Mucosa of stomach (tissue), 1 donor: Measurements from ENCODE around the gene E2F1.
"Not testable (repeated sequence)": the region's sequence is repeated elsewhere in the genome, so short reads cannot be mapped to it uniquely, and the experiment has no call there.

Source experiments
- H3K27me3 ChIP-seq: one replicate; pipeline ENCODE4 v1.7.0; 2013; ENCODE audit warnings: mild to moderate bottlenecking, low read length; ENCODE audit not compliant: control insufficient read depth, insufficient read depth
- H3K36me3 ChIP-seq: one replicate; pipeline ENCODE4 v1.7.0; 2013; ENCODE audit warnings: low read length; ENCODE audit not compliant: control insufficient read depth, insufficient read depth
- H3K4me1 ChIP-seq: one replicate; pipeline ENCODE4 v1.7.0; 2013; ENCODE audit warnings: mild to moderate bottlenecking, low read length; ENCODE audit not compliant: control insufficient read depth, insufficient read depth
- H3K4me3 ChIP-seq: one replicate; pipeline ENCODE4 v1.7.0; 2013; ENCODE audit warnings: low read length
- H3K9ac ChIP-seq: one replicate; pipeline ENCODE4 v1.7.0; 2013; ENCODE audit warnings: mild to moderate bottlenecking, low read length, moderate library complexity
- H3K9me3 ChIP-seq: one replicate; pipeline ENCODE4 v1.7.0; 2013; ENCODE audit warnings: mild to moderate bottlenecking, low read length, moderate library complexity; ENCODE audit not compliant: control insufficient read depth
- donor health status: Pancreatic carcinoma.

The E2F1 gene

GRCh38 chr20:33646191-33646590 is 40.0 kb downstream of the E2F1 start:
- Histone ChIP-seq H3K9me3 (no peaks in the 10 kb centered on the region), H3K36me3 (no peaks in the 10 kb centered on the region), H3K4me3 (no peak overlapping the region), H3K27me3 (no peaks in the 10 kb centered on the region), H3K9ac (no peak overlapping the region), H3K4me1 (peaks cover 35% of the 10 kb centered on the region)

GRCh38 chr20:33645396-33645795 is 40.8 kb downstream of the E2F1 start:
- Histone ChIP-seq H3K9ac (no peak overlapping the region), H3K36me3 (no peaks in the 10 kb centered on the region), H3K4me1 (peaks cover 30% of the 10 kb centered on the region), H3K9me3 (no peaks in the 10 kb centered on the region), H3K4me3 (no peak overlapping the region), H3K27me3 (no peaks in the 10 kb centered on the region)

DNA sequence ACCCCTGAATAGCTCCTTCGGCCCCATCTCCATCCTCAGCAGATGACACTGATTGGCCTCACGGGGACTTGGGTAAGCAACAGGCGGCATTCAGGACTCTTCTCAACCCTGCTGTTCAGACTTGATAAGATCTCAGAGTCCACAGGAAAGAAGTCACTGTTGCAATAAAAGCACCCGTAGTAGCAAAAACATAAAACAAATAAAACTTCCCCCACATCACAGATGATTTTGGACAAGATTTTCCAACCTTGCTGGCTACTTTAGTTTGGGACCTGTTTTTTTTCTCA is 41.2 kb downstream of the E2F1 start:
- H3K36me3 ChIP-seq: peaks cover 3% of the 10 kb centered on the region
- H3K27me3 ChIP-seq: no peaks in the 10 kb centered on the region
- peaks cover 29% of the 10 kb centered on the region for H3K4me1 ChIP-seq
- no peak overlapping the region for H3K9ac ChIP-seq
- H3K9me3 ChIP-seq: no peaks in the 10 kb centered on the region
- H3K4me3 ChIP-seq: no peak overlapping the region

- Histone ChIP-seq H3K9me3 (no peaks in the 10 kb centered on the region), H3K9ac (no peak overlapping the region), H3K4me3 (no peak overlapping the region), H3K36me3 (peaks cover 6% of the 10 kb centered on the region), H3K4me1 (peaks cover 23% of the 10 kb centered on the region), H3K27me3 (no peaks in the 10 kb centered on the region)
These were observed 41.7 kb downstream of the E2F1 start for GRCh38 chr20:33644313-33645071.

DNA sequence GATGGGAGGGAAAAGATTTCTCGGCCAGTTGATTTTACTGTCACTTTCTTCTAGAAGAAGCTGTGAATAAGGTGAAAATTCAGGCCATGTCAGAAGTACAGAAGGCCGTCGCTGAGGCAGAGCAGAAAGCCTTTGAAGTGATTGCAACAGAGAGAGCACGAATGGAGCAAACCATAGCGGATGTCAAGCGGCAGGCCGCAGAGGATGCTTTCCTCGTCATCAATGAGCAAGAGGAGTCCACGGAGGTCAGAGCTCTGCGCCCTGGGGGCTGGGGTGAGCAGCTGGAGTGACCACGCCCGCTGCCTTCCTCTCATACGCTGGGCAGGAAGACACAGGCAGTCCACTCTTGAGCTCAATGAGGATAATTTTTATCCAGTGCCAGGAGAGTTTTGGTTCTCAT is 45.9 kb downstream of the E2F1 start:
- Histone ChIP-seq H3K9ac (no peak overlapping the region), H3K4me1 (no peaks in the 10 kb centered on the region), H3K9me3 (no peaks in the 10 kb centered on the region), H3K4me3 (no peak overlapping the region), H3K27me3 (no peaks in the 10 kb centered on the region), H3K36me3 (peaks cover 6% of the 10 kb centered on the region)

DNA sequence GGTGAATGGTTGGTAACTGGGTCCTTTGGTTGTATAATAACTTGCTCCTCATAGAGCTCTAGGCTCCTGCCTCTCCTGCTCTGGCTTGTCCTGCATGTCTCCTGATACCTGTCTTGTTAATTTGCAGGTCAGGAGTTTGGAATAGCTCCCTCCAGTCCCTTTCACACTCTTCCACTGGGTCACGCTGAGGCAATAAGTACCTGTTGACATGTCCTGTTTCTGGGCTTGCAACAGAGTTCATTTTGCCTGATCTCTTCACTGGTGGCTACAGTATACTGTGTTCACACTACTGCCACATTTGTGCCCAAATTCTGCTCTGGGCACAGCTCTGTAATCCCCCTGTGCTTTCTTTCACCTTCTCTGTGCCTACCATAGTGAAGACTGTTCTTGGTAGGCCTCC is 49.4 kb downstream of the E2F1 start:
- Histone ChIP-seq H3K4me1 (no peaks in the 10 kb centered on the region), H3K9ac (no peak overlapping the region), H3K36me3 (peaks cover 6% of the 10 kb centered on the region), H3K9me3 (no peaks in the 10 kb centered on the region), H3K4me3 (no peak overlapping the region), H3K27me3 (no peaks in the 10 kb centered on the region)

GRCh38 chr20:33635341-33635740 is 50.8 kb downstream of the E2F1 start:
- Histone ChIP-seq H3K36me3 (peaks cover 6% of the 10 kb centered on the region), H3K27me3 (no peaks in the 10 kb centered on the region)

GRCh38 chr20:33631910-33632309 is 54.3 kb downstream of the E2F1 start:
- H3K27me3 ChIP-seq, H3K4me1 ChIP-seq, H3K36me3 ChIP-seq, H3K9me3 ChIP-seq, H3K9ac ChIP-seq, H3K4me3 ChIP-seq: not testable (repeated sequence)

More at GRCh38 chr20:33635341-33635740, 50.8 kb downstream of the E2F1 start:
- no peaks in the 10 kb centered on the region for H3K9me3 ChIP-seq
- no peak overlapping the region for H3K4me3 ChIP-seq
- H3K9ac ChIP-seq: no peak overlapping the region
- no peaks in the 10 kb centered on the region for H3K4me1 ChIP-seq

DNA sequence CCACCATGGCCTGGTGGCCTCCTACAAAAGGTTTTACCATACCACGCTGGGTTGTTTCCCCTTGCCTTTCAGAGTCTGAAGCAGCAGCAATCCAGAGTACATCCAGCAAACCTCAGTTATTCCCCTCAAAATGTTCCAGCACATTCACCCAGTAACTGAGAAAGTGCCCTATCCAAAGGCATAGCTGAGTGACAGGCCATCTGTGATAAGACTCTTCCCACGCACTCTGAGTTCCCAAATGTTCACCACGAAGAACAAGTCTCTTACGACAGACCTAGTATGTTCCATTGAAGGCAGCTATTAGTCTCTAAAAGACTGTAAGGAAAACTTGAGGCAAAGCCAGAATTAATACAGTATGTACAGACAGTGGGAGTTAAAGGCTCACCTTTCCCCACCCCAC is 55.7 kb downstream of the E2F1 start:
- H3K36me3 ChIP-seq: no peaks in the 10 kb centered on the region
- no peaks in the 10 kb centered on the region for H3K4me1 ChIP-seq

GRCh38 chr20:33629979-33630378 is 56.2 kb downstream of the E2F1 start:
- Histone ChIP-seq H3K4me3 (no peak overlapping the region), H3K27me3 (no peaks in the 10 kb centered on the region), H3K9me3 (no peaks in the 10 kb centered on the region), H3K36me3 (peaks cover 3% of the 10 kb centered on the region), H3K9ac (no peak overlapping the region), H3K4me1 (no peaks in the 10 kb centered on the region)

More for the DNA sequence above, 55.7 kb downstream of the E2F1 start:
- no peak overlapping the region for H3K4me3 ChIP-seq
- H3K9ac ChIP-seq: no peak overlapping the region
- no peaks in the 10 kb centered on the region for H3K27me3 ChIP-seq
- H3K9me3 ChIP-seq: no peaks in the 10 kb centered on the region

DNA sequence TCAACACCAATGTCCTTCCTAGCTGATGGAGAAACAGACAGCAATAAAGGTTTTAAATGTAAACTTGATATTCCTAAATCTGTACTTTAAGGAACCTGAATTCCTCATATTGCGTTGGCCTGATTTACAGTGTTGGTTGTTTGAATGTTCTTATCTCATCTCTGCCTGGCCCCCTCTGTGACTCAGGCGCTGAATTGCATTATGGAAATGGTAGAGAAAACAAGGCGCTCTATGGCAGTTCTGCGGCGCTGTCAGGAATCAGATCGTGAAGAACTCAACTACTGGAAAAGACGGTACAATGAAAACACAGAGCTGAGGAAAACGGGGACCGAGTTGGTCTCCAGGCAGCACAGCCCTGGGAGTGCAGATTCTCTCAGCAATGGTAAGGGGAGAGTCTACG is 56.7 kb downstream of the E2F1 start:
- Histone ChIP-seq H3K27me3 (no peaks in the 10 kb centered on the region), H3K4me1 (no peaks in the 10 kb centered on the region), H3K9ac (no peak overlapping the region), H3K4me3 (no peak overlapping the region), H3K36me3 (peaks cover 3% of the 10 kb centered on the region), H3K9me3 (no peaks in the 10 kb centered on the region)

GRCh38 chr20:33627577-33628216 is 58.5 kb downstream of the E2F1 start:
- peaks cover 3% of the 10 kb centered on the region for H3K36me3 ChIP-seq
- H3K4me1 ChIP-seq: no peaks in the 10 kb centered on the region
- no peak overlapping the region for H3K4me3 ChIP-seq
- no peak overlapping the region for H3K9ac ChIP-seq
- H3K27me3 ChIP-seq: no peaks in the 10 kb centered on the region
- H3K9me3 ChIP-seq: no peaks in the 10 kb centered on the region
